Endothelial cell (in vitro differentiated cells): ENCODE data around the gene DCAF8. TPM values are rescaled to one million over a fixed set of nuclear protein-coding genes. Genes with fewer than 3 reads are reported as not detected.

ENCODE experiments used
- DNase-seq: peaks from one replicate; pipeline ENCODE4 v3.0.0; 2021; ENCODE audit warnings: low spot score
- H3K27ac Mint-ChIP-seq: one replicate; pipeline ENCODE4 v1.8.0; 2021; ENCODE audit warnings: mixed read lengths, inconsistent platforms; ENCODE audit not compliant: unreplicated experiment
- H3K27me3 Mint-ChIP-seq: one replicate; pipeline ENCODE4 v1.8.0; 2021; ENCODE audit warnings: mild to moderate bottlenecking, moderate library complexity, mixed read lengths, inconsistent platforms; ENCODE audit not compliant: unreplicated experiment
- H3K36me3 Mint-ChIP-seq: one replicate; pipeline ENCODE4 v1.8.0; 2021; ENCODE audit warnings: mild to moderate bottlenecking, low read depth, mixed read lengths, inconsistent platforms; ENCODE audit not compliant: unreplicated experiment
- H3K4me1 Mint-ChIP-seq: one replicate; pipeline ENCODE4 v1.8.0; 2021; ENCODE audit warnings: mild to moderate bottlenecking, mixed read lengths, inconsistent platforms; ENCODE audit not compliant: unreplicated experiment
- H3K4me3 Mint-ChIP-seq: one replicate; pipeline ENCODE4 v1.8.0; 2021; ENCODE audit warnings: mild to moderate bottlenecking, mixed read lengths, inconsistent platforms; ENCODE audit not compliant: unreplicated experiment
- H3K9me3 Mint-ChIP-seq: one replicate; pipeline ENCODE4 v1.8.0; 2021; ENCODE audit warnings: mixed read lengths, inconsistent platforms; ENCODE audit not compliant: unreplicated experiment
- CTCF ChIP-seq: fragments of 200-600 bp; sonication (generic); IDR thresholded peaks from one replicate; pipeline ENCODE4 v1.5.0; 2021; ENCODE audit warnings: antibody characterized with exemption; ENCODE audit not compliant: unreplicated experiment
- total RNA-seq: library from RNA; stranded (reverse); fragmentation: NEBNext Ultra II Directional; extraction: Animal tissue kit (Norgen Biotek cat#: 25700); gene quantifications from one replicate; pipeline ENCODE4 v1.2.1, GENCODE V29; 2021; ENCODE audit not compliant: unreplicated experiment

DCAF8 gene
- total RNA-seq, 1 donor from 2014 or later, result 134 TPM

DNA sequence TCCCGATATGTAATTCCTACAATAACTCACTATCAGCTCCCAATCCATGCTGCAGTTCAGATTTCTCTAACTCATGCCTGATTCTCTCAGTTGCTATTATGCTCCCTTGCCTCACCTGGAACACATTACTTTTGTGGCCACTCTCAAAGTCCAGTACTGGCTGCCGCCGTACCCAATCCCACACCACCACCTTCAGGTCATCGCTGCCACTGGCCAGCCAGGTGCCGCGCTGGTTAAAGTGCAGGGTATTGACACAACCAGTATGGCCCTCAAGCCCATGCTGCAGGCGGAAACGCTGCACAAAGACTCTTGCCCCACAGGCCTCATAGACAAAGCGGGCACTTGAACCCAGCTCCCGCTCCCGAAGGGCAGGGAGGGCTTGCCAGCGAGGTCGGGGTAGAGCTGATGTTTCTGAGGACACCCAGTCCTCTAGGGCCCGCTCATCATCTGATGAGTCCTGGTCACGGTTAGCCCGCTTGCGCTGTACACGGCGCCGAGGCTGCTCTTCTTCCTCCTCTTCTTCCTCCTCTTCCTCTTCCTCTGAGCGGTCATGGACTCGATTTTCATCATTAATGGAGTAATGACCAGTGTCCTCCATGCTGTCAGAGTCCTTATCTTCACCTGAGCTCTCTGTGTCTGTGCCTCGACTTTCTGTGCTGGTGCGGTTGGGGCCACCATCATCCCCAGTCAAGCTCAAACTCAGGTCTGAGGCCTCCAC lies 22.6 kb downstream of the DCAF8 start:
- Mint-ChIP-seq H3K27me3 (peaks cover 1% of the 10 kb centered on the region), H3K36me3 (peaks cover 34% of the 10 kb centered on the region), H3K4me1 (peaks cover 32% of the 10 kb centered on the region), H3K27ac (no peak overlapping the region), H3K9me3 (no peaks in the 10 kb centered on the region), H3K4me3 (no peak overlapping the region)
- DNase-seq, result no peak
- no peak for TF ChIP-seq CTCF

- no peak for DNase-seq
- no peak overlapping the region for H3K27ac Mint-ChIP-seq
- no peaks in the 10 kb centered on the region for H3K9me3 Mint-ChIP-seq
- H3K4me1 Mint-ChIP-seq, result peaks cover 22% of the 10 kb centered on the region
- H3K27me3 Mint-ChIP-seq, result peaks cover 1% of the 10 kb centered on the region
- H3K36me3 Mint-ChIP-seq, result peaks cover 34% of the 10 kb centered on the region
- no peak overlapping the region for H3K4me3 Mint-ChIP-seq
- no peak for TF ChIP-seq CTCF
Measured at GRCh38 chr1:160238408-160238807, 23.9 kb downstream of the DCAF8 start.

DNA sequence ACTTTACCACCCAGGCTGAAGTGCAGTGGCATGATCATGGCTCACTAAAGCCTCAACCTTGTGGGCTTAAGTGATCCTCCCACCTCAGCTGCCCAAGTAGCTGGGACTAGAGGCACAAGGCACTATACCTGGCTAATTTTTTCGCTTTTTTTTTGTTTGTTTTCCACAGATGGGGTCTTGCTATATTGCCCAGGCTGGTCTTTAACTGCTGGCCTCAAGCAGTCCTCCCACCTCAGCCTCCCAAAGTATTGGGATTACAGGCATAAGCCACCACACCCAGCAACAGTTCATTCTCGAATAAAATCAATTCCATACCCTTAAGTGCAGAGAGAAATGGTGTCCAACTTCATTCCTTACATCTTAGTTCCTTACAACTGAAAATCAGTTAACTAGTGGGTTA lies 24.8 kb downstream of the DCAF8 start:
- Mint-ChIP-seq H3K36me3 (peaks cover 34% of the 10 kb centered on the region), H3K4me1 (peaks cover 14% of the 10 kb centered on the region), H3K27ac (no peak overlapping the region), H3K4me3 (no peak overlapping the region), H3K9me3 (no peaks in the 10 kb centered on the region), H3K27me3 (peaks cover 1% of the 10 kb centered on the region)
- no peak for DNase-seq
- no peak for TF ChIP-seq CTCF

- Mint-ChIP-seq H3K4me3 (no peak overlapping the region), H3K9me3 (no peaks in the 10 kb centered on the region), H3K27me3 (peaks cover 1% of the 10 kb centered on the region), H3K36me3 (peaks cover 34% of the 10 kb centered on the region), H3K27ac (no peak overlapping the region), H3K4me1 (peaks cover 11% of the 10 kb centered on the region)
- no peak for DNase-seq
- no peak for TF ChIP-seq CTCF
Measured at GRCh38 chr1:160236806-160237205, 25.5 kb downstream of the DCAF8 start.

DNA sequence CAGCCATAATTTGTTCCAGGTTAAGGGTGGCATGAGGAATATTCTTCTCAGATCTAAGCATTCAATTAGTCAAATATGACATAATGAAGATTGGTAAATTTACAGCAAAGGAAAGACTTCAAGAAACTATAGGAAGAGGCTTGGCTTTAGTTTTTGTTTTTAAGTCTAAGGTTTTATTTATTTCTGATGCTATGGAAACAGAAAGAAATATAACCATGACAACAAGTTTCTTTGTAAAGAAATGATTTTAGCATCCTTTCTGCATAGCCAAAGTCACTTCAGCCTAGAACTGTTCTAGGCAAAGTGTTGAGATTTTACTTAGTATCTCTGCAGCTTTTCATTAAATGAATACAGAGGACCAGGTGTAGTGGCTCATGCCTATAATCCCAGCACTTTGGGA lies 29.4 kb downstream of the DCAF8 start:
- Mint-ChIP-seq H3K36me3 (peaks cover 14% of the 10 kb centered on the region), H3K9me3 (no peaks in the 10 kb centered on the region), H3K27me3 (peaks cover 1% of the 10 kb centered on the region), H3K4me1 (no peaks in the 10 kb centered on the region), H3K4me3 (no peak overlapping the region), H3K27ac (no peak overlapping the region)
- no peak for DNase-seq
- no peak for TF ChIP-seq CTCF
